Left hindlimb (tissue), 1 donor: ENCODE results near the gene ATF6.

Source experiments
- DNase-seq: peaks from one replicate; pipeline ENCODE4 v3.0.0-alpha.2; 2018

ATF6 gene

DNA sequence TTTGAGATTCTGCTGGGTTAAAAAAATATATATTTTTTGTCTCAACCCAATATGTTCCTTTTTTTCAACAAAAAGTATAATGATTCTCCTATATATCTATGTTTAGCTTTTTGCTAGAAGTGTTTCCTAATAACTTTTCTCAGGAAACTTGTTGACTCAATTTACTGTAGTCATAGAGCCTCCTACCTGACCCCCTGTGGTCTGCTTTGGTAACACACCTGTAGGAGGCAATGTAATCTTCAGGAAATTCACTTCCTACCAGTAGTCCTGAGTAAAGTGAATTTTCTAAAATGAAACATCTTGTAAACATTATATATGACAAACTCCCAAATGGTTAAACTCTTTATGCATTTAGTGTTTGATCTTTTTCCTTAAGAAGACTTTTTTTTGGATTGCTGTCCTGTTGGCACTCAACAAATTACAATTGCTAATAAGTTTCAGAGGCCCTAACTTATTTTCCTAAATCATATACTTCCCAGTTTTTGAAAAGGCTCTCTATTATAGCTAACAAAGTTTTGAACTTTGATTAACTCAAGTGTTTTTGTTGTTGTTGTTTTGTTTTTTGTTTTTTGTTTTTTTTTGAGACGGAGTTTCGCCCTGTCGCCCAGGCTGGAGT lies 139.3 kb downstream of the ATF6 start:
- DNase-seq: no peak

- no peak for DNase-seq
These were observed 141.1 kb downstream of the ATF6 start for GRCh38 chr1:161907265-161907664.

DNA sequence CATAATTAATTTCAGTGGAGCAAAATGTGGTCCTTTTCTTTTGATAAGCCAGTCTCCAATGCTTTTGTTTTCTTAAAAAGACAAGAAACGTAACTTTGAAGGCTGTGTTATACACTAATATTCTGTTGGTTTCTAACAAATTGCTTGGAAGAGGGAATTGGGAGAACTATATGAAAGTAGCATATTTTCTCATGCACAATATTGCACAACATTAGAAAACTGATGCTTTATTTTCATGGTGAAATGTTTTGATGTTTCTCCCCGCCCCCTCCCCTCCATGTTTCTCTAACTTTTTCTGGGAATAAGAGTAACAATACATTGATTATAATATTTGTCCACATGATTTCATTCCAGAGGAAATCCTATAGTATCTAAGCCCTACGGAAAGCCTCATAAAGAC lies 142.1 kb downstream of the ATF6 start:
- DNase-seq: no peak

DNA sequence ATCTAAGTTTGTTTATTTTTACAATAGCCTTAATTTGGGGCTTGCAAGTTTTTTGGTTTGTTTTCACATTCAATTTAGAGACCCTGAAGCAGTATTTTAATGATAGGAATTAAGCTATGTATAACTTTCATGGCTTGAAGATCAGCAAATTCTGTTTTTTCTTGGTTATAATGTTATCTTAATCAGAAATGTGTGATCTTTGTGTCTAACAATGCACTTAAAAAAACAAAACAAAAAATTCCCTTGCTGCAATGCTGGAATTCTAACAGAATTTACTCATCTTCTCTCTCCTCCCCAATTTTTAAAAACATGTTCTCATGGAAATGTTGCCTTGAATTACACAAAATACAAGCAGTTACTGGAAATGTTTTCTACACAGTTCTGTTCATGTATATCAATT lies 144.5 kb downstream of the ATF6 start:
- DNase-seq: no peak

DNA sequence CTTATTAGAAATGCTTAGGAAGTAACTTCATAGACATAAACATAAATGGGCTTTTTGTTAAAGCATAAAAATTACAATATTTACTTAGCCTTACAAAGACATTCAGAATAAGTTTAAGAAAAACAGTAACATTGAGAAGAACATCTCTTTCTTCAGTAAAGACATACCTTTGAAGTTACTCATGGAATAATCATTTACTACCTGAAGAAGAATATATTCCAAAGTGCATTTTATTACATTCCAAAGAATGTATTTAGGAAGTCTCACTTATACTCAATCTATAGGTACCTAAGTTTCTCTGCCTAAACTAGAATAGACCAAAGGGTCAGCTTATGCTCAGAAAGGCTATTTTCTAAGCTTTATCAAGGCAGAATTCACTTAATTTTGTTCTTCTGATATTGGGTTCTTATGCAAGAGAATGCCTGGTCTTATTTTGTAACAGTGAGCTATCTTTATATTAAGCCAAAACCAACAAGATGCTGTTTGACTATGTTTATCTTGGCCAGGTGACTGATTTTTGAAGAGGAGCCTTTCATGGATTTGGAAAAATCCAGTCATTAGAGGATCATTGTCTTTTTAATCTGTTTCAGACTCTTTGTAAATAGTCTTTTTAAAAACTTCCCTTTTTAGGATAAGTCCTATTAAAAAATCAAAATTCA lies 147.5 kb downstream of the ATF6 start:
- no peak for DNase-seq

DNA sequence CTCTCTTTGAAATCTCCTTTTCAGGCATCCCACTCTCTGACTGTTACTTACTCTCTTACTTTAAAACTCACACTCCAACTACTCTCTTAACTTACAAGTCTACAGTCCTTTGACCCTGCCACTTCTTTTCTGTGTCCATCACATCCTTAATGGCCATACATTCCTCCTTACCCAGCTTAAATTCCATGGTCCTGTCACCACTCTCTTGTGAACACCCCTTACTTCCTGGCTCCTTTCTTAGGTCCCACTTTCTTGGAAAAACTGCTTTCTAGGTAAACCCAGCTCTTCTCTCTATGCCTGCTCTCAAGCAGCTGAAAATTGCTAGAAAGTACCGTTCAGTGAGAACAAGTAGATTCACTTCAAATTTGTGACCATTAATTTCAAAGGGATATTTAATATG lies 148.5 kb downstream of the ATF6 start:
- DNase-seq: no peak

- no peak for DNase-seq
These were observed 149.0 kb downstream of the ATF6 start for GRCh38 chr1:161915051-161915503.

DNA sequence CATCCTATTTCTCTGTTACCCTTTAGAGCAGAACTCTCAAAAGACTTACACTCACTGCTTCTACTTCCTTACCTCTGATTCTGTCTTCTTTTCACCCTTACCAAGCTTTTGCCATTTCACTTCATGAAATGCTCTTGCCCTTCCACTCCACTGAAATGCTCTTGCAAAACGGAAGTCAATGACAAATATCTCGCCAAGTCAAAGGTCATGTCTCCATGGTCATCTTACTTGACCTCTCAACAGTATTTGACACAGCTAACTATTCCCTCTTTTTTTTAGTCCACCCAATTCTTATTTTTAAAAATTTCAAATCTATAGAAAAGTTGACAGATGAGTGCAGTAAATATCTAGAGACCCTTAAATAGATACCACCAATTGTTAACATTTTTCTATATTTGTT lies 149.9 kb downstream of the ATF6 start:
- DNase-seq: no peak

GRCh38 chr1:161919229-161919628 lies 153.1 kb downstream of the ATF6 start:
- DNase-seq: no peak

GRCh38 chr1:161921491-161921890 lies 155.4 kb downstream of the ATF6 start:
- no peak for DNase-seq

DNA sequence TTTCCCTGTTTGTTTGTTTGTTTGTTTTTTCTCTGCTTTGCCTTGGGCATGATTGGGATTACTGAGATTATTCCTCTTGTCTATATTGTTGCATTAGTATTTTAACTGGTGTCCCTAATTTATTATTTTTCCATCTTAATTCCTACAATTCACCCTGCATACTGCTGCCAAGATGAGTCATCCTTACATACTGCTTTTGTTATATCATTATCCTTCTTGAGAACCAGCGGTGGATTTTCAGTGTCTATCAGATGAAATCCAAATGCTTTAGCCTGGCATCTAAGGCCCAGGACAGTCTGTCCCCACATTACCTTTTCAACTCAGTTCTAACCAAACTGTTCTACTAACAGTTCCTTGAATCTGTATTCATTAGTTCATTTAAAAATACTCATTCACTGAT lies 155.9 kb downstream of the ATF6 start:
- no peak for DNase-seq

- no peak for DNase-seq
These were observed 161.9 kb downstream of the ATF6 start for GRCh38 chr1:161928056-161928455.

DNA sequence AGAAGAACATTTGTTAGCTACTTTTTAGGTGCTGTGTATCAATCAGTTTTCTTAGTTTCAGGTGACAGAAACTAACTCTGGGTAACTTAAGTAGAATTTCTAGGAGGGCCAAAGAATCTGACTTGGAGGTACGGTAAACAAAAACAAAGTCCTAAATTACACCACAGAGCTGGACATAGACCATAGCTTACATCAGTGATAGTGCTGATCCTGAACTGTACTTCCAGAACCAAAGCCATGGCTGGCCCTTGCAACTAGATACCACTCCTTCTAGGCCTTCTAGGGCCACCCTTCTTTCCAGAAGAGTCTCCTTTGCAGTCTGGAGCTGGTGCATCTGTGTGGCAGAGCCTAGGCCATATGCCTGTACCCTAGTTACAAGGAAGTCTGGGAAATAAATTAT lies 163.0 kb downstream of the ATF6 start:
- DNase-seq: no peak

- no peak for DNase-seq
These were observed 163.9 kb downstream of the ATF6 start for GRCh38 chr1:161930064-161930463.

DNA sequence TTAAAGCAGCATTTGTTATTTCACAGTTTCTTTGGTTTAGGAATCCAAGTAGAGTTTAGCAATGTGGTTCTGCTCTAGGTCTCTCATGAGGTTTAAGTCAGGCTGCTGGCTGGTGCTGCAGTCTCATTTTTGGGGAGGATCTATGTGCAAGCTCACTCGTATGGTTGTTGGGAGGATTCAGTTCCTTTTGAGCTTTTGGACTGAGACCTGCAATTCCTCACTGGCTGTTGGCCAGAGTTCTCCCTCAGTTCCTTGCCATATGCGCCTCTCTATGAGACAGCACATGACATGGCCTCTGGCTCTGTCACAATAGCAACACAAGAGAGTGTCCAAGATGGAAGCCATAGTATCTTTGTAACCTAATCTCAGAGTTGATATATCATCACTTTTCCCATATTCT lies 166.5 kb downstream of the ATF6 start:
- DNase-seq: no peak

DNA sequence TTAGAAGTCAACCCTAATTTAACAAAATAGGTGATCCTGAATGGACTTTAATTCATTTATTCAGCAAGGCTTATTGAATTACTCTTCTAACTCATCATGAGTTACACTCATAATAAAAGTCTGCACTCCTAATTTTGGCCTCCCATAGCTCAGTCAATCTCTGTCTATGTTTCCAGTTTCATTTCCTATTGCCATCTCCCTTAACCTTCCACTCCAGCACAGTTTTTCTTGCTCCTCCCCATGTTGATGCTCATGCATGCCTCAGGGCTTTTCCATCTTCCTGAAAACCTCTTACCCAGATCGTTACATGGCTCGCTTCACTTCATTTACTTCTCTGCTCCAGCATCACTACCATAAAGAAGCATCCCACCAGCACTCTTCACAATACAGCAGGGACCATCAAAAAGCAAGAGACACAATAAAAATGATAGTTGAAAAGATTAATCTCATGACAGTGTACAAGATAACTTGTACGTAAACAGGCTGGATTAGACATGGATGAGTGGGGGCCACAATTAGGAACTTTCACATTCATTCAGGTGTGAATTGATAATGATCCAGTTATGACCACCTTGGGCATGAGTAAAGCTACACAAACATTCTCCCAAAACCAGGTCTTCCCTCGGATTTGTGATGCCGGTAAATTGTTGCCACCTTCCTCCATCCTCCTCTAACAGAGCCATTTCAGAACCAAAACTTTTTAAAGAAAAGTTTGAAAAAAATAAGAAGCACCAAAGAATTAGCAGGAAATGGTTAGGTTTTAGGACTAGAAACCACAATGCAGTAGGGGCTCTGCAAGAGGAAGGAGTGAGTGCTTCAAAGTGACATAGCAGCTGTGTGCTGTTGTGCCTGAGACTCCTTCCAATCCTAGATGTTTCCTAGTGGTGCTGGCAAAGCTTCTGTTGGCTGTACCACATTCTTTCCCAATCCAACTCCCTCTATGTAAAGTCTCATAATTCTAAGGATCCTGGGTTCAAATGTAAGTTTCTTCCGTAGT lies 167.8 kb downstream of the ATF6 start:
- DNase-seq: no peak

- DNase-seq: no peak
These were observed 169.1 kb downstream of the ATF6 start for GRCh38 chr1:161935264-161935663.

DNA sequence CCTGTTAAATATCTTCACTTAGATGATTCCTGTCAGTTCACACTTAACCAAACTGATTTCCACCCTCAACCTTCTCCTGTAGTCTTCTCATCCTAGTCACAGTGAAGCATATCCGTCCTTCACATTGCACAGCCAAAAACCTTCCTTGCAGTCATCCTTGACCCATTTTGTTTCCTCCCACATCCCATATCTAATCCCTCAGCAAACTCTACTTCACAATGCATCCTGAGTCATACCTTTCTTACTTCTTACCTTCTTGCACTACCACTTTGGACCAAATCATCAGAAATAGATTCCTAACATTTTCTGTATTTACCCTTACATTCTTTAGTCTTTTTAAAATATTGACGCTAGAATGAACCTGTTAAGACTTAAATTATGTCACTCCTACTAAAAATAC lies 170.7 kb downstream of the ATF6 start:
- DNase-seq: no peak

DNA sequence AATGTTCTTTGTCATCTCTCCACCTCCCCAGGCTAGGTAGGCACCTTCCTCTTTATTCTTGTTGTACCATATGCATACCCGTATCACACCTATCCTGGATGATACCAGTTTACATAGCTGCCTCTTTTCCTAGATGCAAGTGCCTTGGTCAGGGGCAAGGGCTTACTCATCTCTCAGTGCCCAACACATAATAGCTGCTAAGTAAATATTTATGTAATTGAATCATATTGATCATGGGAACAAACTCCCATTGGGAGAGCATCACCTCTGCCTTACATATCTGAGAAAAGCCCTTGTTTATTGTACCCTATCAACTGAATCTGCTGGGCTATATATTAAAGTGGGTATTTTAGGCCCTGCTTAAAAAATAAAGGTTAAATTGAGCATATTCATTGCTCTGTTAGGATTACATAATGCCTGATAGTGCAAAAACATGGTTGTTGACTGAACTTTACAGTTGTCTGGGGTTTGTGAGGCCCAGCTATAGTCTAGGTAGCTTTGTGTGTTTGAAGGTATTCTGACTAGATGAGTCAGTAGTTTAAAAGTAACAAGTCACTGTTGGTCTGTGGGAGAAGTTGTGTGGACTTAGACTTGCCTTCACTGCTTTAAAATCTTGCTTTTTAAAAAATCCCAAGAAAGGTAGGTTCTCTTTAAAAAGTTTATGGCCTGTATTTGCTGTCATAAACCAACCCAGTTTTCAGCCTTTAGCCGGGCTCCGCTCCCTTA lies 174.9 kb downstream of the ATF6 start:
- no peak for DNase-seq

- DNase-seq: no peak
These were observed 175.8 kb downstream of the ATF6 start for GRCh38 chr1:161941726-161942436.

DNA sequence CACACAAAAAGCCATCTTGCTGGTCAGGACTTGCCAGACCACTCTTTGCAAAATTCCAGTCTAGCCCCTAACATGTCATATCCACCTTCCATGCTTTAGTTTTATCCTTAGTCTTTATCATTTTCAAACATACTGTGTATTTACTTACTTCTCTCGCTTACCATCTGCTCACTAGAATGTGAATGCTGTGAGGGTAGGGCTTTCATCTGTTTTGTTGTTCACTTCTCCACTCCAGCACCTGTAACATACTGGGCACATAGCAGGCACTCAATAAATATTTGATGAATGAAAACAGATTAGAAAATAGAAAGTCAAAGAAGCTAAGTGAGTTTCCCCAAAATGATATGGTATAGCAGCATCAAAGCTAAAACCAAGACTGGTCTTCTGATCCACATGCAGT lies 177.6 kb downstream of the ATF6 start:
- no peak for DNase-seq

DNA sequence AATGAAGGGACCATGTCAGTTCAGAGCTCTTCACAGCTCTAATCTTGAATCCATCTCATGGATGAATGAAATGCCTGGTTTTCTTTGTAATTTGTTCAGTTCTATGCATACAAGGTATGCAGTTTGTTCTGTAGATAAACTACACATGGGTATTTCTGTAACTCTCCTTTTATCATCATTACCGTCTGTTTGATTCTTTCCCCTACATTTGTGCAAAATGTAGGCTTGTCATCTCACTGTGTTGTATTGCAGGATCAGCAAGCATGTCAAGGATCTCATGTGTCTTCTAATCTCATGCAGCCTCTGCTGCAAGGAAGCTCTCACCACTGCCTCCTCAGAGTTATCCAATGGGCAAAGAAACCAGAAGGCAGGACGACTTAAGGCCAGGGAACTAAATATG lies 178.3 kb downstream of the ATF6 start:
- no peak for DNase-seq
